Endodermal cell (in vitro differentiated cells): ENCODE measurements around the gene CALU. TPM values are rescaled to one million over a fixed set of nuclear protein-coding genes. Genes with fewer than 3 reads are reported as not detected.

ENCODE experiments used
- DNase-seq: peaks from one replicate; pipeline ENCODE4 v3.0.0-alpha.2; 2017
- H3K27ac ChIP-seq: 2 replicates; pipeline ENCODE4 v1.5.1; 2013; ENCODE audit warnings: mild to moderate bottlenecking, low read depth, low read length, moderate library complexity
- H3K27me3 ChIP-seq: 2 replicates; pipeline ENCODE4 v1.6.1; 2013; ENCODE audit warnings: mild to moderate bottlenecking, low read length, moderate library complexity; ENCODE audit not compliant: insufficient read depth, control insufficient read depth, poor library complexity, severe bottlenecking
- H3K36me3 ChIP-seq: 2 replicates; pipeline ENCODE4 v1.7.0; 2013; ENCODE audit warnings: mild to moderate bottlenecking, low read length, moderate library complexity; ENCODE audit not compliant: control insufficient read depth, insufficient read depth
- H3K4me1 ChIP-seq: one replicate; pipeline ENCODE4 v1.7.0; 2013; ENCODE audit warnings: low read length; ENCODE audit not compliant: control insufficient read depth, insufficient read depth
- H3K4me3 ChIP-seq: 2 replicates; pipeline ENCODE4 v1.5.1; 2013; ENCODE audit warnings: mild to moderate bottlenecking, low read length, moderate library complexity
- H3K9ac ChIP-seq: 2 replicates; pipeline ENCODE4 v1.6.1; 2013; ENCODE audit warnings: mild to moderate bottlenecking, low read length, moderate library complexity; ENCODE audit not compliant: poor library complexity, severe bottlenecking; ENCODE audit errors: extremely low read depth
- H3K9me3 ChIP-seq: 2 replicates; pipeline ENCODE4 v1.6.1; 2013; ENCODE audit warnings: mild to moderate bottlenecking, low read length, moderate library complexity; ENCODE audit not compliant: control insufficient read depth
- H3K27ac Mint-ChIP-seq: 2 replicates; pipeline ENCODE4 v1.8.0; 2020; ENCODE audit warnings: mixed read lengths
- H3K27me3 Mint-ChIP-seq: 2 replicates; pipeline ENCODE4 v1.8.0; 2021; ENCODE audit warnings: mild to moderate bottlenecking, mixed read lengths; ENCODE audit not compliant: insufficient read depth
- H3K36me3 Mint-ChIP-seq: 2 replicates; pipeline ENCODE4 v1.8.0; 2020; ENCODE audit warnings: low read depth, mixed read lengths
- H3K4me1 Mint-ChIP-seq: 2 replicates; pipeline ENCODE4 v1.8.0; 2020; ENCODE audit warnings: mixed read lengths
- H3K4me3 Mint-ChIP-seq: 2 replicates; pipeline ENCODE4 v1.8.0; 2020; ENCODE audit warnings: mild to moderate bottlenecking, moderate library complexity, mixed read lengths
- H3K9me3 Mint-ChIP-seq: 2 replicates; pipeline ENCODE4 v1.8.0; 2020; ENCODE audit warnings: mild to moderate bottlenecking, mixed read lengths
- CTCF ChIP-seq: fragments of 200-600 bp; sonication (generic); conservative IDR thresholded peaks from 2 replicates; pipeline ENCODE4 v1.5.0; 2021; ENCODE audit warnings: antibody characterized with exemption, mild to moderate bottlenecking
- WGBS, 2 experiments: methylation state at CpG; one replicate each; pipeline versions ENCODE4 v1.1.5 to v1.1.7; 2013; ENCODE audit warnings: missing lambda C conversion rate in 2 of 2, mixed read lengths in 1 of 2; ENCODE audit not compliant: insufficient coverage in 1 of 2, insufficient read length in 1 of 2; 5-methylcytosine and 5-hydroxymethylcytosine counted together
- total RNA-seq, 2 donors: library from RNA; stranded (reverse); fragmentation: NEBNext Ultra II Directional in 1 of 2; extraction: Animal tissue kit (Norgen Biotek cat#: 25700) in 1 of 2; gene quantifications; 2 replicates in 1 of 2; 3 replicates in 1 of 2; pipeline ENCODE4 v1.2.1, GENCODE V29; 2021

The CALU gene
- total RNA-seq, 2 donors from 2014 or later = 160 to 186 TPM

- Histone ChIP-seq H3K9me3 (no peaks in the 10 kb centered on the region), H3K36me3 (peaks cover 21% of the 10 kb centered on the region), H3K4me1 (peaks cover 2% of the 10 kb centered on the region), H3K27me3 (no peaks in the 10 kb centered on the region), H3K4me3 (no peak overlapping the region), H3K27ac (no peak overlapping the region), H3K9ac (no peak overlapping the region)
- Mint-ChIP-seq H3K27me3 (no peaks in the 10 kb centered on the region), H3K4me1 (peaks cover 25% of the 10 kb centered on the region), H3K27ac (no peak overlapping the region), H3K36me3 (peaks cover 25% of the 10 kb centered on the region), H3K4me3 (no peak overlapping the region), H3K9me3 (no peaks in the 10 kb centered on the region)
- 98% methylated on average over 7 of the region's 7 CpGs; no CpG with 5 or more reads in 1 of the 2 experiments for WGBS, 2 experiments
- no peak for DNase-seq
- TF ChIP-seq CTCF = no peak
Measured at GRCh38 chr7:128743112-128743772, 4.1 kb downstream of the CALU start.

GRCh38 chr7:128744366-128744905, 5.3 kb downstream of the CALU start:
- Histone ChIP-seq H3K36me3 (peaks cover 33% of the 10 kb centered on the region), H3K4me3 (no peak overlapping the region), H3K9me3 (no peaks in the 10 kb centered on the region), H3K4me1 (no peaks in the 10 kb centered on the region), H3K27ac (no peak overlapping the region), H3K9ac (no peak overlapping the region), H3K27me3 (no peaks in the 10 kb centered on the region)
- WGBS, 2 experiments = 86 to 100% methylated on average over 1 to 2 of the region's 2 CpGs
- no peak overlapping the region for H3K4me3 Mint-ChIP-seq
- no peak overlapping the region for H3K27ac Mint-ChIP-seq
- H3K27me3 Mint-ChIP-seq = no peaks in the 10 kb centered on the region
- no peak for DNase-seq
- TF ChIP-seq CTCF = no peak
- no peaks in the 10 kb centered on the region for H3K9me3 Mint-ChIP-seq
- H3K36me3 Mint-ChIP-seq = peaks cover 37% of the 10 kb centered on the region
- H3K4me1 Mint-ChIP-seq = peaks cover 20% of the 10 kb centered on the region

- WGBS, 2 experiments = 93% methylated on average over 1 of the region's 1 CpG; no CpG with 5 or more reads in 1 of the 2 experiments
- Histone ChIP-seq H3K36me3 (peaks cover 46% of the 10 kb centered on the region), H3K9ac (no peak overlapping the region), H3K4me1 (no peaks in the 10 kb centered on the region), H3K27ac (no peak overlapping the region), H3K27me3 (no peaks in the 10 kb centered on the region), H3K9me3 (no peaks in the 10 kb centered on the region), H3K4me3 (no peak overlapping the region)
- DNase-seq = no peak
- Mint-ChIP-seq H3K27ac (no peak overlapping the region), H3K4me1 (peaks cover 16% of the 10 kb centered on the region), H3K27me3 (no peaks in the 10 kb centered on the region), H3K4me3 (no peak overlapping the region), H3K36me3 (peaks cover 48% of the 10 kb centered on the region), H3K9me3 (no peaks in the 10 kb centered on the region)
- TF ChIP-seq CTCF = no peak
Measured at GRCh38 chr7:128745706-128746105, 6.5 kb downstream of the CALU start.
